Right lobe of liver (tissue), 4 donors: Measurements from ENCODE around the gene EPB41L1.

Source experiments
- CTCF ChIP-seq, 4 donors: fragments of 200-600 bp in 3 of 4; fragments of 450-650 bp in 1 of 4; IDR thresholded peaks; one replicate each; pipeline versions ENCODE4 v1.5.1 to v1.8.0; 2016 to 2022; ENCODE audit warnings: antibody characterized with exemption in 4 of 4, mild to moderate bottlenecking in 2 of 4
- POLR2A ChIP-seq: fragments of 450-650 bp; IDR thresholded peaks from one replicate; pipeline ENCODE4 v1.6.1; 2017; ENCODE audit warnings: antibody characterized with exemption, mild to moderate bottlenecking
- donor health status: DM: no; HTN: no; CAD: no.
- donor health status: DM: no; HTN: no; CAD: no.
- donor health status: DM: no; HTN: yes; CAD: no.

DNA sequence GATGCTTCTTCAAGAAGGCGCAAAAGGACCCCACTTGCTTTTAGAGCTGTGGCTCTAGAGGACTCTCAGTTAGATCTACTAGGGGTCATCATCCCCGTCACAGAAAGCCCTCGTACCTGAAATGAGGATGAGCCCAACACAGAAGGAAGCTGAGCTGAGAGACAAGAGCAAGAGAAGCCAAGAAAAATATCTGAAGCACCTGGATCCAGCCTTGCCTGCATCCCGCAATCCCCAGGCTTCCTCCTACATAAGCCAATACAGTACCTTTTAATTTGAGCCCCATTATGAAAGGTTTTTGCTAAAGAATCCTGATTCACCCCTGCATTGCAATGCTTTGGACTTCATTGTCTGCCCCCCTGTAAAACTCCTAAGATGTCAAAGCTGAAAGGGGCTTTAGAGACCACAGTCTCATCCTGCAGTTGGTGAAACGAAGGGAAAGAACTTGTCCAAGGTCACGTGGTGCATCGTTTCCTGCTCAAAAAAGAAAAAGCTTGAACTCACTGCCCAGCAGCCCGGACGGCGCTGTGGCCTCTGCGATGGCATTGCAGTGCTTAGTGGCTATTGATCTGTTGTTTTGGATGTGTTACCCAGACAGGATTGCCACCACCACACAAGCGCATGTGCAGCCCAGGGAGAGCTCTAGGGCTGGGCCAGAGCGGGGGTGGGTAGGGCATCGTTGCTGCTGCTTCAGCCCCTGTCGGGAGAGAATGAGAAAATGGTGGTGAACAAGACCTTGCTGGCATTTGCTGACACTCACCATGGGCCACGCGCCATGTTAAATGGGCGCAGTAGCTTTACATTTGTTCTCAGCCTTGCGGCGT, 110.1 kb downstream of the EPB41L1 start:
- no peak for TF ChIP-seq CTCF (IDR thresholded peaks at IDR 0.05)
- no peak for TF ChIP-seq POLR2A
